HG02610 (cell line): ENCODE data around the gene DNMT3A.

Source experiments
- ATAC-seq: cut with Tn5 transposase; IDR thresholded peaks from one replicate; pipeline ENCODE4 v1.9.1; 2021; ENCODE audit warnings: mild to moderate bottlenecking, moderate library complexity; ENCODE audit not compliant: unreplicated experiment

The DNMT3A gene

GRCh38 chr2:25328152-25329085 lies 13.3 kb downstream of the DNMT3A start:
- no peak for ATAC-seq

DNA sequence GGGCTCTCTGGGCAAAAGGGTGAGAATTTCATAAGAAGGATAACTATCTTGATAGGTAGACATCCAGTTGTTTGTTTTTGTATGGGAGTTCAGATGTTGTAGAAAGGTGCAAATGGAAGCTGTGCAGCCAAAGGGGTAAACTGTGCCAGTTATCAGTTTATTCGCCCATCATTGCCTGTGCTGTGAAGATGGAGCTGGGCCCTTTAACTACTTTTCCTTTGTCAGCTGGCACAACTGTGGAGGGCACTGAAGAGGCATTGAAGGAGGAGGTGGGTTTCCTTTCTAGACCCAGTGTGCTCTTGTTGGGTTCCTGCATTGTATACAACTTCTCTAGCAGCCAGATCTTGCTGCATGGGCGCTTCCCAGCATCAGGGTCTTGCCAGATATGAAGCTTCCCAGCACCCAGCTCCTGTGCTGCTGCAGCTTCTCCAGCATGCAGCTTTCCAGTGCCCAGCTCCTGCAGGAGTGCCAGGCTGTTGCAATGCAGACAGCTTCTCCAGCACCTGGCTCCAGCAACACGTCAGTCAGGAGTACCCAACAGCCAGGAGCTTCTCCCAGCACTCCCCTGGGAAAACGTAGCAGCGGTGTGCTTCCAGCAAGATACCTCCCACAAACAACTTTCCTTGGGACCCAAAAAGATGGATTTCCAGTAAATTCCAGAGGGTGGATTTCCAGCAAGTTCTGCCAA lies 15.3 kb downstream of the DNMT3A start:
- ATAC-seq, result no peak

GRCh38 chr2:25324905-25325592 lies 16.7 kb downstream of the DNMT3A start:
- ATAC-seq, result no peak

DNA sequence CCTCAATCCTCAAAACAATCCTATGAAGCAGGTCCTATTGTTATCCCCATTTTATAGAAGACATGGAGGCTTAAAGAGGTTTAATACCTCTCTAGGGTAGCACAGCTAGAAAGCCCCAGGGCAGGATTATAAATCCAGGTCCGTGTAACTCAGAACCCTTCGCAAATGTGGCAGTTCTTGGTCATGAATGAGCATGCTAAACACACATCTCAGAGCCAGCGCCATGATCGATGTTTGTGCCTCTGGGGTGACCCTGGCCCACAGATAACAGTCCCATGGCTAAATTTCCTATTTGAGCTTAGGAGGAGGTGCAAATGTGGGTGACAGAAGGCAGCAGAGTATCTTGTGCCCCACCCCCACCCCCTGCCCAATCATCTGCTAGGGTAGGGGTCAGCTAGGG lies 17.5 kb downstream of the DNMT3A start:
- no peak for ATAC-seq

DNA sequence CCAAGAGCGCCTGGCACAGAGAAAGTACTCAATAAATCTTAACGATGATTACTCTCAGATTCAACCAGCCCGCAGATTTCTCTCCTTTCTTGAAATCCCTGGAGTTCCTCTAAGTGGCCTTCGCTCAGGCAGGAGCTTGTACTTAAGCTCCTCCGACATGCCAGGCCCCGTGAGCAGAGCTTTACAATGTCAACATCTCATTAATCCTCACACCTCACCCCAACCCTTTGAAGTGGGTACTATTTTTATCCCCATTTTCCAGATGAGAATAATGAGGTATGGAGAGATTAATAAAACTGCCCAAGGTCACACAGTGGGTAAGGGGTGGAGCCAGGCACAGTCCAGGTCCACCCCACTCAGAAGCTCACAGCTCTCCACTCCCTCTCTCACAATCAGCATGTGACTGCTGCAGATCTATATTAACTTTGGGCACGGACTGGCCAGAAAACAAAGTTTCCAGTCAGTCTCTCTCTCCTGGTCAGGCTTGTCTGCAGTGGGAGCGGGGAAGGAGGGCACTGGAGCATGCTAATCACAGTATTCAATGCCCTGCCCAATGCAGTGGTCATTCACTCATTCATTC lies 18.0 kb downstream of the DNMT3A start:
- no peak for ATAC-seq

- no peak for ATAC-seq
Measured at GRCh38 chr2:25323042-25323514, 18.6 kb downstream of the DNMT3A start.

- ATAC-seq, result no peak
Measured at GRCh38 chr2:25322312-25322711, 19.4 kb downstream of the DNMT3A start.

- ATAC-seq, result peak; percentile 64
Measured at GRCh38 chr2:25320077-25320476, 21.6 kb downstream of the DNMT3A start.

DNA sequence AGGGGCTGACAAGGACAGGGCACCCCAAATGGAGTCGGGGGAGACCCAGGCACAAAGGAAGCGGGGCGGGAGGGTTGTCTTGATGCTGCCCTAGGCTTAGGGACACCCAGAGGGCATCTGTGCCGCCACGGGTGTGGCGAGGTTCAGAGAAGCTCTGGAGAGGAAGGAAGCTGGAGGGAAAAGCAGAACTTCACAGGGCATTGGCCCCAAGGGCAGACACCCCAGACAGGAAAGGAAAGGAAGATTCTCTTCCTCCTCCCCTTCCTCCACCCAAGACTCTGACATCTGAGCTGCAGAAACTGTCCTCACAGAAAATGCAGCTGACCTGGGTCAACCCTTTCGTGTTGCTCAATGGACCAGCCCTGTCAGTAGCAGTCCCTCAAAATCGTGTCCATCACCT lies 25.6 kb downstream of the DNMT3A start:
- no peak for ATAC-seq

- ATAC-seq, result no peak
Measured at GRCh38 chr2:25315316-25315680, 26.4 kb downstream of the DNMT3A start.

- ATAC-seq, result peak; percentile 91
Measured at GRCh38 chr2:25314514-25315315, 27.0 kb downstream of the DNMT3A start.

DNA sequence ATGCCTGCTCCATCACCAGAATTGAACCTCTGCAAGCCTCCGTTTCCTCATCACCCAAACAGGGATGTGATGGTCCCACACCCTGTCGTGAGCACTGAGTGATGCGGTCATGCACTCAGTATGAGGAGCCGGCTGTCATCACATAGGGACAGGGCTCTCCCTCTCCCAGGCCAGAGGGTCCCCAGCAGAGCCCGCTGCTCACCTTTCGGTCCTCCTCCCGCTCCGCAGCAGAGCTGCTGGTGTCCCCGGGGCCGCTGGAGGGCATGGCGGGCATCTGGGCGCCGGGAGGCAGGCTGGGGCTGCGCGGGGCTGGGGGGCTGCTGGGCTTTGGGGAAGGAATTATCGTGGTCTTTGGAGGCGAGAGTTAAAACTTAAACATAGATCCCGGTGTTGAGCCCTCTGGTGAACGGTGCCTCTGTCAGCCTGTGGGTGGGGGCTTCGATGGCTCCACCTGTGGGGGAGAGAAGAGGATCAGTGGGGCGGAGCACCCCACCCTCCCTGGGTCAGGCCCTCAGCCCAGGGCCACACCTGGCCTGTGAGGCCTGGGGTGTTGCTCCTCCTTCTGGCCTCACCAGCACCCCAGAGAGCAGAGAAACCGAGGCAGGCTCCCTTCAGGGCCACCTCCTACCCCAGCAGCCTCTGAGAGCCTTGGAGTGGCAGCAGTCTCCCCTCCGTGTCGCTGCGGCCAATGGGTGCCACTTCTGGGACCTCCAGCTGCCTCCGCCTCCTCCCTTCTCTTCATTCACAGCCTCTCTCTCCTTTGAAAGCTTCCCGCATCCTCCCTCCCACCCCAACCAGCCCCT lies 27.8 kb downstream of the DNMT3A start:
- ATAC-seq, result no peak

DNA sequence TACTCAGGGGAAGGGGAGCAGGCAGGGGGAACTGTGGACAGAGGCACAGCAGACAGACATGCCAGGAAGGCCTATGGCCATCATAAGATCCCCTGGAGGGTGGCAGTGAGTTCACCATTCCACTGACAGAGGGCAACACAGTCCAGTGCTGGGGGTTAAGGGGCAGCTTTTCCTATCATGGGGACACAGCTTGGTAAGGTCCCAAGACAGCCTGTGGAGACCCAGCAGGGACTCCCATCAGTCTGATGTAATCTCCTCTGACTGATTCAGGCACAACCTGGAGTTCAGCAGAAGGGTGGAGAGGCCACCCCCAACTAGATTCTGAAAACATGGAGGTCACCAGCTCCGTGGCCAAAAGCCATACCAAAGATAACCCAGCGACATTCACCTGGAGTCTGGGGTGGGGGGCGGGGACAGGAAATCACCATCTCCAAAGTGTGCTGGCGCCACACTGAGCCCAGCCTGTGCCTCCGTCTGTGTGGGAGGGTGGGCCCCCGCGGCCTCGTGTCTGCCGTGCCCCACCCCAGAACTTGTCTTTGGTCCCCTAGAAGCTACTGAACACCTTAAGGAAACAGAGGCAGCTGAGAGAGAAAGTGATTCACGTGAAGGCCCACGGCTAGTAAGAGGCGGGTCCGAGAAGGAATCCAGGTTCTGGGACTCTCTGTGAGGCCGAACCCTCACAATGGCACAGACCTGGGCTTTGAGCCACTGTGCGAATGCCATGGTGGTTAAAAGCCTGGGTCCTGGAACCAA lies 28.6 kb downstream of the DNMT3A start:
- no peak for ATAC-seq

DNA sequence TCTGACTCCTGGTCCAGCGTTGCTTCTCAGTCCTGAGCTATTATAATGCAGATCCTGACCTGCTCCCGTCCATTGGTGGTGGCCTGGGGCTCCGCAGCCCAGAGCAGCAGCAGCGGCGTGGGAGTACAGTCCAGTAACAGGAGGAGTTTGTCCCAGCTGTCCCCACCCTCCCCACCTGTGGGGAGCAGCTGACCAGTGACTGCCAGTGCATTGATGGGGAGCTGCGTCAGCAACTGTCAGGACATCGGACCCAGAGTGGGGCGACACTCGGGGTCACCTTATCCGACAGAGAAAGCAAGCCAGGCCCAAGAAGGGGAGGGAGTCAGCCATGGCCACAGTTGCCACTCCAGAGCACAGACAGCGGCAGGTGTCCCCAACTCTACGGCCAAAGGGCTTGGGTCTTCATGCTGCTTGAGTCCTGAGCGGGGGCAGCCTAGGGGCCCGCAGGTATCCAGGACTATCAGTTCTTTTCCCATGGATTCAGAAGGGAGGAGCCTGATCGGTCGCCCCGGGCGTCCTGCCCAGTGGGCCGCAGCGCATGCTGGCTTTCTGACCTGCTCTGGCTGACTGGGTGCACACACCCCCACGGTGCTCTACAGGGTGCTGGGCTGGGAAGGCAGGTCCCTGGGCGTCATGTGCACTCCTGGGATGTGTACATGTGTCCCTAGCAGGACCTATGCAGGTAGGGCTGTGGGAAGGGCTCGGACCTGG lies 29.7 kb downstream of the DNMT3A start:
- ATAC-seq, result no peak

DNA sequence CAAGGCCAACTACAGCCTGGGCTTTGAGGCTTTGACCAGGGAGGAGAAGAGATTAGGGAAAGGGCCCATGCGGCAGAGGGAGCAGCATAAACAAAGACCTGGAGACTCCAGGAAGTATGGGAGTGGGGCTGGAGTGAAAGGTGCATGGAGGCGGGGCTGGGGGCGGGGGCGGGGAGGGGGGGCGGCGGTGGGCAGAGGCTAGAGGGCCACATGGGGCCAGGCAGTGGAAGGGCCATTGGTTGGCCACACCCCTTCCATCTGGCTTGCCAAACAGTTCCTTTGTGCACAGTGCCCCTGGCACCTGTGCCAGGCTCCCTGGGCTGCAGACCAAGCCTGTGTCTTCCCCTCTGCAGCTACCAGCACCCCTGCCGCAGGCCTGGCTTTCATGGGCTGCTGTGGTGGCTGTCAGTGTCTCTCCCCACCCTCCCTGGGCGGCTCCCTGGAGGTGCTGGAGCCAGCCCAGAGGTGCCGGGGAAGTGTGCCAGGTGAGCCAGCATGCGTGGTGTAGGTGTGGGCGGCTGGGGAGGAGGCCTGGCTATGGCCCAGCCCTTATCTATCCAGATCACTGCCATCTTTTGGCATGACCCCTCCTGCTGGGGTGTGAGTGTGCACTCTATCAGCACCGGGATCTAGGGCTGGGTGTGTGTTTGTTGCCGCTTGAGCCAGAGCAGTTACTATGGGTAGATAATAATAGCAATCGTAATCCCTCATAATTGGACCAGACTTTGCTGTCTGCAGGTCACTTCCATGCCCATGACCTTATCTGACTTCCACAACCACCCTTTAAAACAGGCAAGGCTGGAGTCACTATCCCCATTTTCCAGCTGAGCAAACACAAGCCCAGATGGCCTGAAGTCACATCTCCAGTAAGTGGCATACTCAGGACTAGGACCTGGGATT lies 30.5 kb downstream of the DNMT3A start:
- ATAC-seq, result no peak

DNA sequence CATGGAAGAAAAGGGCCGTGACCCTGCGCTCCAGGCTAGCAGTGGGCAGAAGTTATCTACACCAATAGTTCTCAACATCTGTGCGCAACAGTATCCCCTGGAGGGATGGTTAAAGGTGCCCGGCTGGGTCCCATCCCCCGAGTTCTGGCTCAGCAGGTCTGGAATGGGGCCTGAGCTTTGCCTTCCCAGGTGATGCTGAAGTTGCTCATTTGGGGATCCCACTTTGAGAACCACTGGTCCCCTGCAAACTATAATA lies 31.1 kb downstream of the DNMT3A start:
- ATAC-seq, result no peak

GRCh38 chr2:25309402-25309801 lies 32.3 kb downstream of the DNMT3A start:
- ATAC-seq, result no peak
